Stimulated activated naive CD8-positive, alpha-beta T cell treated with anti-CD3 and anti-CD28 coated beads, Interleukin-15, Interleukin-2, amounts not matched to agents 100 ng/mL and 50 ng/mL, for 24 hours (primary cell): ENCODE results near the gene FZD8.

Experiments
- H3K27ac Mint-ChIP-seq: one replicate; pipeline ENCODE4 v1.8.0; 2021; ENCODE audit warnings: mild to moderate bottlenecking, mixed read lengths
- H3K27me3 Mint-ChIP-seq: one replicate; pipeline ENCODE4 v1.8.0; 2021; ENCODE audit warnings: mixed read lengths
- H3K36me3 Mint-ChIP-seq: one replicate; pipeline ENCODE4 v1.8.0; 2021; ENCODE audit warnings: low read depth, mixed read lengths
- H3K4me1 Mint-ChIP-seq: one replicate; pipeline ENCODE4 v1.8.0; 2021; ENCODE audit warnings: low read depth, mixed read lengths
- H3K4me3 Mint-ChIP-seq: one replicate; pipeline ENCODE4 v1.8.0; 2021; ENCODE audit warnings: mild to moderate bottlenecking, mixed read lengths
- H3K9me3 Mint-ChIP-seq: one replicate; pipeline ENCODE4 v1.8.0; 2021; ENCODE audit warnings: mixed read lengths

Gene FZD8

GRCh38 chr10:35633006-35633980 is 8.8 kb downstream of the FZD8 start:
- H3K36me3 Mint-ChIP-seq, result no peaks in the 10 kb centered on the region
- H3K9me3 Mint-ChIP-seq, result no peaks in the 10 kb centered on the region
- H3K27ac Mint-ChIP-seq, result no peak overlapping the region
- H3K4me3 Mint-ChIP-seq, result no peak overlapping the region
- H3K4me1 Mint-ChIP-seq, result peaks cover 3% of the 10 kb centered on the region
- peaks cover 47% of the 10 kb centered on the region for H3K27me3 Mint-ChIP-seq

DNA sequence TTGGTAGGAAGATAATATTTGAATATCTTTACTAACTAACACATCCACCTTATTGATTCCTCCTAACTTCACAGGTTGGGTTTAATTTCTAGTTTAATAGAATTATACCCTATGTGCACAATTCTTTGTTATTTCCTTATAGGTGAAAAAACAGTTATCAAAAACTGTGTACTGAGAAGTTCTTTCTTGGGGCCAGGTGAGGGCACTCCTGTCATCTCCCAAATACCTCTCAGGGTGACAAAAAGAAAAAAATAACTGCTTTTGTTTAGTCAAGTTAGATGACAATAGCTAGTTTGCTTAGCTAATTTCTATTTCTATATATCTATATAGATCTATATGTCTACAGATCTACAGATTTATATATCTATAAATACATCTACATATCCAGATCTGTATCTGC is 10.1 kb downstream of the FZD8 start:
- H3K27ac Mint-ChIP-seq, result no peak overlapping the region
- H3K27me3 Mint-ChIP-seq, result peaks cover 37% of the 10 kb centered on the region
- no peak overlapping the region for H3K4me3 Mint-ChIP-seq
- H3K9me3 Mint-ChIP-seq, result no peaks in the 10 kb centered on the region
- H3K4me1 Mint-ChIP-seq, result peaks cover 3% of the 10 kb centered on the region
- no peaks in the 10 kb centered on the region for H3K36me3 Mint-ChIP-seq

GRCh38 chr10:35631404-35631803 is 10.7 kb downstream of the FZD8 start:
- Mint-ChIP-seq H3K4me3 (no peak overlapping the region), H3K36me3 (no peaks in the 10 kb centered on the region), H3K27ac (no peak overlapping the region), H3K27me3 (peaks cover 31% of the 10 kb centered on the region), H3K4me1 (no peaks in the 10 kb centered on the region), H3K9me3 (no peaks in the 10 kb centered on the region)

DNA sequence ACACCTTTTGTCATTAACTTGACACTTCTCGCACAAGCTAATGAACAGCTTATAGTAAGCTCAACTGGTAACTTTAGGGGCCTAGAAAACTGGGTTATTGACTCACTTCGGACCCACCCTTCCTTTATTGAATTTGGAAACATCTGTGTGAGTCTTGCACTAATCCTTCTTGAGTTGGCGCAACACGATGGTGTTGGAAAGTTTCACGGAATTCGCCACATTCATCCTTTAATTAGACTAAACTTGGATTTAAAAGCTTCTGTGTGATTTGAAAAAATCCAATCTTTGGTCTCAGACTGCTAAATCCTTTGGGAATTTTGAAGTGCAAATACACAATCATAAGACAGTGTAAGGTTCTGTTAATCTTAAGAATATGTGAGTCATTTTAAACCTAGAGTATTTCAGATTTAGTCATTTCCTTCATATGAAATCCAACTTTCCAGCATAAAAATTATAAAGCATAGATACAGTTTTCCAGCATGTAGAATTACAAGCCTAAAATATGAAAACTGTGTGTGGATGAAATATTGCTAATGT is 15.1 kb downstream of the FZD8 start:
- Mint-ChIP-seq H3K4me1 (no peaks in the 10 kb centered on the region), H3K27me3 (peaks cover 29% of the 10 kb centered on the region), H3K9me3 (no peaks in the 10 kb centered on the region), H3K36me3 (no peaks in the 10 kb centered on the region), H3K27ac (no peak overlapping the region), H3K4me3 (no peak overlapping the region)

- Mint-ChIP-seq H3K4me1 (no peaks in the 10 kb centered on the region), H3K27me3 (peaks cover 36% of the 10 kb centered on the region), H3K27ac (no peak overlapping the region), H3K36me3 (no peaks in the 10 kb centered on the region), H3K4me3 (no peak overlapping the region), H3K9me3 (peaks cover 1% of the 10 kb centered on the region)
Observed at GRCh38 chr10:35614312-35614711, 27.8 kb downstream of the FZD8 start.

GRCh38 chr10:35613597-35614226 is 28.4 kb downstream of the FZD8 start:
- Mint-ChIP-seq H3K4me3 (no peak overlapping the region), H3K27me3 (peaks cover 41% of the 10 kb centered on the region), H3K9me3 (no peaks in the 10 kb centered on the region), H3K4me1 (no peaks in the 10 kb centered on the region), H3K36me3 (no peaks in the 10 kb centered on the region), H3K27ac (no peak overlapping the region)

- no peaks in the 10 kb centered on the region for H3K36me3 Mint-ChIP-seq
- peaks cover 43% of the 10 kb centered on the region for H3K27me3 Mint-ChIP-seq
- no peaks in the 10 kb centered on the region for H3K9me3 Mint-ChIP-seq
- H3K27ac Mint-ChIP-seq, result no peak overlapping the region
- H3K4me1 Mint-ChIP-seq, result no peaks in the 10 kb centered on the region
- no peak overlapping the region for H3K4me3 Mint-ChIP-seq
Observed at GRCh38 chr10:35613107-35613440, 29.0 kb downstream of the FZD8 start.

GRCh38 chr10:35612385-35613106 is 29.6 kb downstream of the FZD8 start:
- Mint-ChIP-seq H3K27me3 (peaks cover 43% of the 10 kb centered on the region), H3K27ac (no peak overlapping the region), H3K9me3 (no peaks in the 10 kb centered on the region), H3K4me1 (peaks cover under 1% of the 10 kb centered on the region), H3K36me3 (no peaks in the 10 kb centered on the region), H3K4me3 (no peak overlapping the region)

DNA sequence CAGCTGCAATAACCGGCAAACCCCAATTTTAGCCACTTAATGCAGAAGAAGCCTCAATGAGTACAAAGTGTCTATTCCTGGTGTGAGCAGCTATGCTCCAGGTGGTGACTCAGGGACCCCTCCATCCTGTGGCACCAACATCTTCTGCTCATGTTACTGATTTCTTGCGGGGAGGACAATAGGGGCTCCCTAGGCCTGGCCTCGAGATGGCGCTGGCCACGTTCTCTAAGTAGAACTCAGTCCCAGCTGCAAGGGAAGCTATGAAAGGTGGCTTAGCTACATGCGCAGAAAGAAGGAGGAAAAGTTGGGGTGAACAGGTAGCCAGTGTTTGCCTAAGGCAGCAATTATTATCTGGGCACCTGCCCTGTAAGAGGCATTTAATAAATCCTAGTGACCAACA is 30.3 kb downstream of the FZD8 start:
- no peaks in the 10 kb centered on the region for H3K36me3 Mint-ChIP-seq
- no peak overlapping the region for H3K27ac Mint-ChIP-seq
- peaks cover 49% of the 10 kb centered on the region for H3K27me3 Mint-ChIP-seq
- no peaks in the 10 kb centered on the region for H3K9me3 Mint-ChIP-seq
- H3K4me3 Mint-ChIP-seq, result no peak overlapping the region
- peaks cover 5% of the 10 kb centered on the region for H3K4me1 Mint-ChIP-seq

- no peak overlapping the region for H3K27ac Mint-ChIP-seq
- H3K36me3 Mint-ChIP-seq, result no peaks in the 10 kb centered on the region
- H3K4me1 Mint-ChIP-seq, result peaks cover 5% of the 10 kb centered on the region
- no peaks in the 10 kb centered on the region for H3K9me3 Mint-ChIP-seq
- no peak overlapping the region for H3K4me3 Mint-ChIP-seq
- H3K27me3 Mint-ChIP-seq, result peaks cover 49% of the 10 kb centered on the region
Observed at GRCh38 chr10:35608328-35608672, 33.8 kb downstream of the FZD8 start.

GRCh38 chr10:35607475-35608327 is 34.4 kb downstream of the FZD8 start:
- peak overlapping the region; percentile 67 for H3K4me3 Mint-ChIP-seq
- peaks cover 53% of the 10 kb centered on the region for H3K27me3 Mint-ChIP-seq
- no peaks in the 10 kb centered on the region for H3K9me3 Mint-ChIP-seq
- H3K4me1 Mint-ChIP-seq, result peaks cover 5% of the 10 kb centered on the region
- no peaks in the 10 kb centered on the region for H3K36me3 Mint-ChIP-seq
- no peak overlapping the region for H3K27ac Mint-ChIP-seq

DNA sequence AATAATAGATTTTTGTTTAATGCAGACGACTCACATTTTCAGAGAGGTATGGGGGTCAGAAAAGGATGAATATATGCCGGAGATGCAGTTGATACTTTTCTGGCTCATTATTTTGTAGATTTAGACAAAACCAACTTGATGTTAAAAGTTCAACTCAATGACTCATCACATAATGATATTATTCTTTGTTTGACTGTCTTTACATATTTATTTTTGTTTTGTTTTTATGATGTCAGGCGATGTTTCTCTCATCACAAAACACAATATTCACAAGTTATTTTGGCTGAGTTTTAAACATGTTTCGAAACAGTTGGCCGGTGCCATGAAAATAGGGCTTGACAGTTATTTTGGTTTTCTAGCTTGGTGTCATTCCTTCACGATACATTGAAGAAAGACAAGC is 35.7 kb downstream of the FZD8 start:
- H3K36me3 Mint-ChIP-seq, result no peaks in the 10 kb centered on the region
- H3K4me1 Mint-ChIP-seq, result peaks cover 5% of the 10 kb centered on the region
- H3K27ac Mint-ChIP-seq, result no peak overlapping the region
- no peak overlapping the region for H3K4me3 Mint-ChIP-seq
- peaks cover under 1% of the 10 kb centered on the region for H3K9me3 Mint-ChIP-seq
- peaks cover 56% of the 10 kb centered on the region for H3K27me3 Mint-ChIP-seq

DNA sequence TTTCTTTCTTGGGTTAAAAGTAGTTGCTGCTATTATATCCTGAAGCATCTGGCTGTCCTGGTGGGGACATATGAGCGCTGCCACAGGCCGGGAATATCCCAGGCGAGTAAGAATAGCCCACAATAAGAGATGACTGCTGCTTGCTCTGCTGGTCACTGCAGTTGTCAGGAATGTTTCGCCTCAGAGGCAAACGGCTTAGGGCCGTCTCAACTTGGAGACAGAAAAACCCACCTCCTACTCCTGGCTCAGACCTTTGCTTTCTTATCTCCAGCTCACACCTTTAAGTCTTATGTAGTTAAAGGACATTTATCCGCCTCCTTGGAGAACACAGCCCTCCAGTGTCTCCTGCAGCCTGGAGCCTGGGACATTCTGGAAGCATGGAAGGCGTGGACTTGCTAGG is 36.9 kb downstream of the FZD8 start, which contains the start of gene GJD4:
Gene GJD4, plus strand, starts transcription at position 151 of the 400 bp plus-strand sequence. Its CDS starts 227 bp downstream, at position 378.
- H3K27me3 Mint-ChIP-seq, result peaks cover 64% of the 10 kb centered on the region
- H3K9me3 Mint-ChIP-seq, result peaks cover 6% of the 10 kb centered on the region
- no peak within 1 kb of the TSS for H3K27ac Mint-ChIP-seq
- H3K4me3 Mint-ChIP-seq, result no peak within 1 kb of the TSS
- H3K36me3 Mint-ChIP-seq, result no peaks in the 10 kb centered on the region
- H3K4me1 Mint-ChIP-seq, result peaks cover 5% of the 10 kb centered on the region

- peaks cover 48% of the 10 kb centered on the region for H3K27me3 Mint-ChIP-seq
- H3K4me1 Mint-ChIP-seq, result no peaks in the 10 kb centered on the region
- H3K27ac Mint-ChIP-seq, result no peak overlapping the region
- no peak overlapping the region for H3K4me3 Mint-ChIP-seq
- H3K36me3 Mint-ChIP-seq, result no peaks in the 10 kb centered on the region
- H3K9me3 Mint-ChIP-seq, result peaks cover 6% of the 10 kb centered on the region
Observed at GRCh38 chr10:35600193-35600592, 41.9 kb downstream of the FZD8 start.
